Activated B cell treated with CpG ODN at 0.5 μM for 24 hours (primary cell): Measurements from ENCODE around the gene LCP1. TPM values are rescaled to one million over a fixed set of nuclear protein-coding genes. Genes with fewer than 3 reads are reported as not detected.

Experiments used
- ATAC-seq: fragments of 200-7000 bp; cut with Tn5 transposase; one replicate; pipeline ENCODE4 v1.10.0; 2021; ENCODE audit warnings: low read depth, mild to moderate bottlenecking, moderate library complexity
- CTCF ChIA-PET: fragments of 350-600 bp; sonication (Branson Sonifier 250); formaldehyde crosslinking; loops from one replicate; lab custom pipeline; 2021; ENCODE audit warnings: antibody characterized with exemption; lab: Charles Lee
- POLR2A ChIA-PET: fragments of 350-600 bp; sonication (Branson Sonifier 250); formaldehyde crosslinking; loops from one replicate; lab custom pipeline; 2021; ENCODE audit warnings: antibody characterized with exemption; lab: Charles Lee
- DNase-seq: peaks from one replicate; pipeline ENCODE4 v3.0.0; 2022
- H3K27ac Mint-ChIP-seq: one replicate; pipeline ENCODE4 v1.8.0; 2020; ENCODE audit warnings: mixed read lengths
- H3K27me3 Mint-ChIP-seq: one replicate; pipeline ENCODE4 v1.8.0; 2021; ENCODE audit warnings: mixed read lengths
- H3K36me3 Mint-ChIP-seq: one replicate; pipeline ENCODE4 v1.8.0; 2021; ENCODE audit warnings: low read depth, mixed read lengths
- H3K4me1 Mint-ChIP-seq: one replicate; pipeline ENCODE4 v1.8.0; 2021; ENCODE audit warnings: mixed read lengths
- H3K4me3 Mint-ChIP-seq: one replicate; pipeline ENCODE4 v1.8.0; 2020; ENCODE audit warnings: mild to moderate bottlenecking, mixed read lengths
- H3K9me3 Mint-ChIP-seq: one replicate; pipeline ENCODE4 v1.8.0; 2020; ENCODE audit warnings: mixed read lengths
- CTCF ChIP-seq: fragments of 200-600 bp; IDR thresholded peaks from one replicate; pipeline ENCODE4 v1.8.0; 2022; ENCODE audit warnings: antibody characterized with exemption, mild to moderate bottlenecking
- intact Hi-C: fragments of 100-400 bp; cut with micrococcal nuclease; formaldehyde crosslinking; loops from one replicate; pipeline ENCODE4 v1.15.1; 2024
- total RNA-seq: library from RNA; stranded (reverse); gene quantifications from 2 replicates; pipeline ENCODE4 v1.2.3, GENCODE V29; 2022

The LCP1 gene
- total RNA-seq, 1 donor from 2014 or later, result 948 TPM

DNA sequence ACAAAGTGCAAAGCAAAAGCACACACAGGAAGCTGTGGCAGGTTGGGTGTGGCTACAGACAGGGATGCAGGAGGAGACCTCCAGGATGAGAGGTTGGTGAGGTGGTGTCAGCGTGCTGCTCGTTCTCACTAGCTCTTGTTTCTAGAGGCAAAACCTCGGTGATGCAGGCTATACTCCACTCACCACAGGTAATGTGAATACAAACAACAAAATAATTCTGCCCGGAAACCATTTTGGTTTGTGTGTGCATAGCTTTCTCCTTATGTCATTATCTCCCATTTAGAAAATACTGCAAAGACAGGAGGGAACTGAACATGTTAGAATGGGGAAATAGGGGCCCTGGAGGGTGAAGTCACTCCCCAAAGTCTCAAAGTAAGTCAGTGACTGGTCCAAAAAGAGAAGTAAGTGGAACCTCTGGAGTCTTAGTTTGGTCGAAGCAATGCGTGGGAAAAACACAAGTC is 9.4 kb downstream of the LCP1 start:
- no peak for TF ChIP-seq CTCF
- Mint-ChIP-seq H3K9me3 (no peaks in the 10 kb centered on the region), H3K27me3 (no peaks in the 10 kb centered on the region), H3K4me3 (peak overlapping the region; percentile 72), H3K36me3 (peaks cover 87% of the 10 kb centered on the region), H3K27ac (peak overlapping the region; percentile 85), H3K4me1 (peaks cover 99% of the 10 kb centered on the region)
- ATAC-seq (no peak), DNase-seq (no peak)
- POLR2A ChIA-PET, result interaction anchor here (0.6 to 11.8 kb wide), 6 partner anchors 7 to 1058 kb away, joined by 3 to 247 read pairs (median 3); partner anchors contain the start of gene LCP1
- intact Hi-C loops, result no loop called here
- CTCF ChIA-PET, result interaction anchor here (0.6 to 3.0 kb wide), 3 partner anchors 12 to 428 kb away, joined by 3 to 21 read pairs (median 3); no protein-coding TSS in a partner anchor

DNA sequence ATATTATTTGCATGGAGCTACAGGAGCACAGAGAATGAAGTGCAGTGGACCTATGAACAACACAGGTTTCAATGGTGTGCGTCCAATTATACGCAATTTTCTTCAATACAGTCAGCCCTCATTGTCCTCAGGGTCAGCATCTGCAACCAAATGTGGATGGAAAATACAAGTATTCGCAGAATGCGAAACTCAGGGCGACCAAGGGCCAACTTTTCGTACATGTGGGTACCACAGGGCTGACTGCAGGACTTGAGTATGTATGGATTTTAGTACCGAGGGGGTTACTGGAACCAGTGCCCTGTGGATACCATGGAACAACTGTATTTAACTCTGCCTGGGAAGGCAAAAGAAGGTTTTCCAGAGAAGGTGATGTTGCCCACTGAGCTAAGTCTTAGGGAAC is 10.2 kb downstream of the LCP1 start:
- H3K27ac Mint-ChIP-seq, result peak overlapping the region; percentile 85
- H3K27me3 Mint-ChIP-seq, result no peaks in the 10 kb centered on the region
- DNase-seq (no peak), ATAC-seq (no peak)
- POLR2A ChIA-PET, result interaction anchor here (0.6 to 11.8 kb wide), 5 partner anchors 8 to 206 kb away, joined by 3 to 247 read pairs (median 3); partner anchors contain the start of gene LCP1
- CTCF ChIA-PET, result interaction anchor here (1.1 to 3.0 kb wide), 3 partner anchors 11 to 14 kb away, joined by 3 to 21 read pairs (median 3); partner anchors contain the start of gene LCP1
- H3K36me3 Mint-ChIP-seq, result peaks cover 86% of the 10 kb centered on the region
- intact Hi-C loops, result no loop called here
- H3K4me3 Mint-ChIP-seq, result peak overlapping the region; percentile 72
- TF ChIP-seq CTCF, result no peak
- peaks cover 100% of the 10 kb centered on the region for H3K4me1 Mint-ChIP-seq
- H3K9me3 Mint-ChIP-seq, result no peaks in the 10 kb centered on the region

GRCh38 chr13:46171217-46171616 is 10.8 kb downstream of the LCP1 start:
- Mint-ChIP-seq H3K27ac (peak overlapping the region; percentile 85), H3K36me3 (peaks cover 88% of the 10 kb centered on the region), H3K27me3 (no peaks in the 10 kb centered on the region), H3K9me3 (no peaks in the 10 kb centered on the region), H3K4me1 (peaks cover 100% of the 10 kb centered on the region), H3K4me3 (peak overlapping the region; percentile 72)
- ATAC-seq (no peak), DNase-seq (no peak)
- intact Hi-C loops, result no loop called here
- ChIA-PET POLR2A (interaction anchor here (1.0 to 11.8 kb wide), 3 partner anchors 8 to 23 kb away, joined by 3 to 247 read pairs (median 4); partner anchors contain the start of gene LCP1), CTCF (interaction anchor here (0.8 to 3.0 kb wide), 4 partner anchors 8 to 14 kb away, joined by 3 to 21 read pairs (median 3); partner anchors contain the start of gene LCP1)
- TF ChIP-seq CTCF, result no peak

DNA sequence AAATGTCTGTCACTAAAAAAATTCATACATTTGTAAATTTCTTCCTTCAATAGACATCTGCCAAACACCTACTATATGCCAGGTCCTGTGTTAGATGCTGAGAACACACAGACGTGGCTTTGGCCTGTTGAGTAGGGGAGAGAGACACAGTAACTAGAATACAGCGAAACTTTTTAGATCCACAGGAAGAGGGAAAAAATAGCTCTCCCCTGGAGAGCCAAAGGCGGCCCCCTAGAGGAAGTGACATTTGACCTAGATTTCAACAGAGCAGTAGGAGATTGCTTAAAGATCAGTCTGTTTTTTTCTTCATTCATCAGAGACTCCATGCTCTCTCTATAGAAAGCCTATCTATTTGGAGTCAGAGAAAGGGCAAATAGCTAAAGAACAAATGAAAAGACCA is 11.3 kb downstream of the LCP1 start:
- Mint-ChIP-seq H3K36me3 (peaks cover 87% of the 10 kb centered on the region), H3K27me3 (no peaks in the 10 kb centered on the region), H3K9me3 (no peaks in the 10 kb centered on the region), H3K27ac (peak overlapping the region; percentile 85), H3K4me1 (peaks cover 99% of the 10 kb centered on the region), H3K4me3 (peak overlapping the region; percentile 72)
- DNase-seq, result no peak
- intact Hi-C loops, result no loop called here
- TF ChIP-seq CTCF, result no peak
- ChIA-PET POLR2A (interaction anchor here (1.0 to 11.8 kb wide), 4 partner anchors 9 to 22 kb away, joined by 3 to 247 read pairs (median 4); partner anchors contain the start of gene LCP1), CTCF (interaction anchor here (0.8 to 3.0 kb wide), 4 partner anchors 9 to 14 kb away, joined by 3 to 21 read pairs (median 3); partner anchors contain the start of gene LCP1)
- ATAC-seq, result no peak

DNA sequence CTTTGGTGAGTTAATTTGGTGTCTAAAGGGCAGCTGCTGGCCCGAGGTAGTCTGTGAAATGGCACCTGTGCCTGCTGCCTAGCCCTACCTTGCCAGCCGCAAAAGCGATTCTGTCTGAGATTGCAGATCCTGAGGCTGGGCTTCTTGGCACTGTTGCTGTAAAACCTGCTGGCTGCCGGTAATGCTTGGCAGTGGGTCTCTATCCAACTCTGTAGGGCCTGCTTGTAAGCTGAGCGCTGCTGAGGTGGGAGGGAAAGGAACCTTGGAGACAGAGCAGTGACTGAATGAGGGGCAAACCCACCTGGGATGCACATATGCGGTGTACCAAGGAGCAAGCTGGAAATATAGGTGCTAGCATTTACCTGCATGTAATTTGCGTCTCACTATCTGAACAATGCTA is 11.7 kb downstream of the LCP1 start:
- DNase-seq, result no peak
- peak overlapping the region; percentile 72 for H3K4me3 Mint-ChIP-seq

More for the DNA sequence above, 11.7 kb downstream of the LCP1 start:
- POLR2A ChIA-PET, result interaction anchor here (1.2 to 11.8 kb wide), 3 partner anchors 9 to 22 kb away, joined by 4 to 247 read pairs (median 4); partner anchors contain the start of gene LCP1
- intact Hi-C loops, result no loop called here
- CTCF ChIA-PET, result interaction anchor here (0.8 to 3.0 kb wide), 3 partner anchors 9 to 15 kb away, joined by 3 to 21 read pairs (median 3); no protein-coding TSS in a partner anchor
- Mint-ChIP-seq H3K36me3 (peaks cover 85% of the 10 kb centered on the region), H3K4me1 (peaks cover 99% of the 10 kb centered on the region), H3K9me3 (no peaks in the 10 kb centered on the region), H3K27me3 (no peaks in the 10 kb centered on the region), H3K27ac (peak overlapping the region; percentile 85)
- no peak for ATAC-seq
- no peak for TF ChIP-seq CTCF
